Measurements from ENCODE around the gene ALOX12.
"Not testable (repeated sequence)": the region's sequence is repeated elsewhere in the genome, so short reads cannot be mapped to it uniquely, and the experiment has no call there.

- peak in 1 of 2 donors; percentile 25 for TF ChIP-seq POLR2A (IDR thresholded peaks at IDR 0.05)
- not testable (repeated sequence) for TF ChIP-seq CTCF (IDR thresholded peaks at IDR 0.05)
These were observed 51.0 kb downstream of the ALOX12 start for GRCh38 chr17:7046725-7047397.
